HCT116 (cell line): ENCODE results near the gene C10orf95. TPM values are rescaled to one million over a fixed set of nuclear protein-coding genes. Genes with fewer than 3 reads are reported as not detected.

Experiments
- ATAC-seq: fragments of 200-7000 bp; cut with Tn5 transposase; 2 replicates; pipeline ENCODE4 v1.9.1; 2020; ENCODE audit warnings: mild to moderate bottlenecking, moderate library complexity
- BruUV-seq: library from RNA; stranded (reverse); fragments of 400-500 nt; replicated peaks from 2 replicates; lab custom pipeline; 2021; lab: Mats Ljungman, UMichigan
- CTCF ChIA-PET: fragments of 300-600 bp; sonication (Branson Sonifier 250); formaldehyde crosslinking; loops from one replicate; lab custom pipeline; 2021; ENCODE audit warnings: antibody characterized with exemption; lab: Charles Lee
- POLR2A ChIA-PET: fragments of 300-600, 350-600 bp; sonication (Branson Sonifier 250); formaldehyde crosslinking; loops from one replicate; lab custom pipeline; 2021; ENCODE audit warnings: antibody characterized with exemption; lab: Charles Lee
- RAD21 ChIA-PET, 2 experiments: fragments of 300-600 bp; sonication (Branson Sonifier 250); formaldehyde crosslinking; loops; one replicate each; lab custom pipeline; 2023; ENCODE audit warnings: low total read pairs in 2 of 2; ENCODE audit not compliant: uncharacterized antibody in 2 of 2, unreplicated experiment in 2 of 2, low non-redundant PET in 1 of 2; lab: Charles Lee
- DNase-seq: peaks from one replicate; pipeline ENCODE4 v3.0.0-alpha.2; 2010; ENCODE audit warnings: low read depth, low spot score
- H2AFZ ChIP-seq: fragments of 200-600 bp; shearing (Covaris generic), sonication (generic); 2 replicates; pipeline ENCODE4 v1.6.1; 2017; ENCODE audit warnings: low read depth, mixed run types, mixed read lengths, antibody characterized with exemption, low read length; ENCODE audit not compliant: poor library complexity, severe bottlenecking
- H3K27ac ChIP-seq: 2 replicates; pipeline ENCODE4 v1.5.1; 2012; ENCODE audit warnings: low read depth, low read length
- H3K27me3 ChIP-seq: fragments of 200-600 bp; sonication (generic); 2 replicates; pipeline ENCODE4 v1.6.1; 2016; ENCODE audit warnings: mixed run types, low read length, mixed read lengths; ENCODE audit not compliant: insufficient read depth
- H3K36me3 ChIP-seq, 2 experiments: fragments of 200-500 bp in 1 of 2; fragments of 200-600 bp in 1 of 2; sonication (Bioruptor generic) in 1 of 2; sonication (generic) in 1 of 2; 2 replicates each; pipeline versions ENCODE4 v1.5.1 to v1.6.1; 2014 to 2016; ENCODE audit warnings: low read length in 2 of 2, inconsistent platforms in 1 of 2, mixed read lengths in 1 of 2, mixed run types in 1 of 2; ENCODE audit not compliant: insufficient read depth in 2 of 2, control insufficient read depth in 1 of 2
- H3K4me1 ChIP-seq, 2 experiments: fragments of 200-600 bp in 1 of 2; sonication (generic) in 1 of 2; 2 replicates each; pipeline versions ENCODE4 v1.5.1 to v1.6.1; 2012 to 2017; ENCODE audit warnings: low read length in 2 of 2, inconsistent platforms in 1 of 2, mild to moderate bottlenecking in 1 of 2, mixed read lengths in 1 of 2, mixed run types in 1 of 2, moderate library complexity in 1 of 2; ENCODE audit not compliant: insufficient read depth in 2 of 2, control insufficient read depth in 1 of 2
- H3K4me2 ChIP-seq: fragments of 200-600 bp; sonication (generic); 2 replicates; pipeline ENCODE4 v1.6.1; 2017; ENCODE audit warnings: mixed run types, low read length, mixed read lengths
- H3K4me3 ChIP-seq, 2 experiments: fragments of 200-600 bp in 1 of 2; sonication (generic) in 1 of 2; replicated peaks in 1 of 2; 2 replicates each; pipeline ENCODE4 v1.5.1; 2011 to 2016; ENCODE audit warnings: low read length in 2 of 2, control low read depth in 1 of 2, low read depth in 1 of 2, mild to moderate bottlenecking in 1 of 2, mixed read lengths in 1 of 2, mixed run types in 1 of 2
- H3K79me2 ChIP-seq: fragments of 200-600 bp; sonication (generic); 2 replicates; pipeline ENCODE4 v1.6.1; 2017; ENCODE audit warnings: mild to moderate bottlenecking, mixed run types, low read length, moderate library complexity, mixed read lengths; ENCODE audit not compliant: insufficient read depth
- H3K9ac ChIP-seq: fragments of 200-600 bp; sonication (generic); 2 replicates; pipeline ENCODE4 v1.6.1; 2016; ENCODE audit warnings: low read length, mixed read lengths
- H3K9me2 ChIP-seq: fragments of 200-600 bp; sonication (generic), shearing (Covaris generic); 2 replicates; pipeline ENCODE4 v1.6.1; 2017; ENCODE audit warnings: mixed run types, mild to moderate bottlenecking, moderate library complexity; ENCODE audit not compliant: insufficient read depth
- H3K9me3 ChIP-seq, 2 experiments: fragments of 200-500 bp in 1 of 2; fragments of 200-600 bp in 1 of 2; sonication (Bioruptor generic) in 1 of 2; sonication (generic) in 1 of 2; 2 replicates each; pipeline ENCODE4 v1.6.1; 2014 to 2017; ENCODE audit warnings: low read length in 2 of 2, mixed read lengths in 2 of 2, inconsistent platforms in 1 of 2, low read depth in 1 of 2, mild to moderate bottlenecking in 1 of 2, mixed run types in 1 of 2, moderate library complexity in 1 of 2; ENCODE audit not compliant: control insufficient read depth in 1 of 2, insufficient read depth in 1 of 2
- H4K20me1 ChIP-seq: fragments of 200-600 bp; sonication (generic), shearing (Covaris generic); 2 replicates; pipeline ENCODE4 v1.6.1; 2017; ENCODE audit warnings: mixed run types, mild to moderate bottlenecking, moderate library complexity; ENCODE audit not compliant: insufficient read depth
- ATF3 ChIP-seq: IDR thresholded peaks from 2 replicates; pipeline ENCODE4 v1.6.1; 2012
- CBX3 ChIP-seq: IDR thresholded peaks from 2 replicates; pipeline ENCODE4 v1.6.1; 2012; ENCODE audit warnings: low read depth
- CEBPB ChIP-seq: IDR thresholded peaks from 2 replicates; pipeline ENCODE4 v1.6.1; 2012; ENCODE audit warnings: low read depth
- EGR1 ChIP-seq: IDR thresholded peaks from 2 replicates; pipeline ENCODE4 v1.6.1; 2012; ENCODE audit warnings: low read depth
- ELF1 ChIP-seq: IDR thresholded peaks from 2 replicates; pipeline ENCODE4 v1.6.1; 2012; ENCODE audit warnings: low read depth, borderline replicate concordance
- EZH2 ChIP-seq: fragments of 200-600 bp; sonication (generic); IDR thresholded peaks from 2 replicates; pipeline ENCODE4 v1.6.1; 2017; ENCODE audit warnings: antibody characterized with exemption, mixed run types
- EZH2phosphoT487 ChIP-seq: fragments of 200-600 bp; IDR thresholded peaks from 2 replicates; pipeline ENCODE4 v1.6.1; 2018; ENCODE audit warnings: antibody characterized with exemption, borderline replicate concordance
- FOSL1 ChIP-seq: IDR thresholded peaks from 2 replicates; pipeline ENCODE4 v1.6.1; 2012; ENCODE audit warnings: low read depth
- JUND ChIP-seq: IDR thresholded peaks from 2 replicates; pipeline ENCODE4 v1.6.1; 2012
- MAX ChIP-seq: IDR thresholded peaks from 2 replicates; pipeline ENCODE4 v1.6.1; 2012
- SIN3A ChIP-seq: IDR thresholded peaks from 2 replicates; pipeline ENCODE4 v1.6.1; 2012; ENCODE audit warnings: low read depth
- SP1 ChIP-seq: IDR thresholded peaks from 2 replicates; pipeline ENCODE4 v1.6.1; 2012; ENCODE audit warnings: low read depth
- SRF ChIP-seq: IDR thresholded peaks from 2 replicates; pipeline ENCODE4 v1.6.1; 2012; ENCODE audit warnings: low read depth
- ZNF274 ChIP-seq: fragments of 200-500 bp; sonication (Bioruptor generic); IDR thresholded peaks from 2 replicates; pipeline ENCODE4 v1.6.1; 2014; ENCODE audit warnings: mild to moderate bottlenecking, low read depth, low read length, inconsistent platforms
- intact Hi-C: fragments of 100-400 bp; cut with micrococcal nuclease; formaldehyde crosslinking; loops from 2 replicates; pipeline ENCODE4 v1.10.0; 2022
- total RNA-seq: library from RNA; stranded (reverse); gene quantifications from one replicate; pipeline ENCODE4 v1.2.1, GENCODE V29; 2021; ENCODE audit not compliant: unreplicated experiment
- TF ChIP-seq, protein P1 (sequence below), 3 experiments: fragments of 200-600 bp in 1 of 3; sonication (generic) in 1 of 3; IDR thresholded peaks in 2 of 3; conservative IDR thresholded peaks in 1 of 3; 2 replicates each; pipeline ENCODE4 v1.5.1; 2012 to 2017; ENCODE audit warnings: low read depth in 2 of 3, low read length in 2 of 3, antibody characterized with exemption in 1 of 3, borderline replicate concordance in 1 of 3, control low read depth in 1 of 3, mild to moderate bottlenecking in 1 of 3, mixed read lengths in 1 of 3, mixed run types in 1 of 3, moderate library complexity in 1 of 3; ENCODE audit not compliant: insufficient read depth in 1 of 3

Gene C10orf95
- total RNA-seq, 1 experiment from 2014 or later: 2.1 TPM

DNA sequence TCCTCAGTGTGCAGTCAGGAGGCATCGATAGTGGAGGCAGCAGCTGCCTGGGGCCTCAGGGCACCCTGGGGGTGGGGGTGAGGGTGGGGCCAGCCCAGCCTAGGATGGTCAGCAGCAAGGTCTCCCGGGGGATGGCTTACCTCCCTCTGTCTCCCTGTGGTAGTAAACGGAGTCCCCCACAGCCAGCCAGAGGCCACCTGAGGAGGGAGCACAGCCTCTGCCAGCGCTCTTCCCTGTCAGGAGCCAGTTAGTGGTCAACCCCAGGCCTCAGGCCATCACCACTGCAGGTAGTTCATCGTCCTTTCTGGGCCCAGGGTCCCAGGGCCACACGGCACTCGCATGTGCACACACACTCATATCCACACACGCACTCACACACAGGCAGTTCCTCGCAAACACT lies 29.1 kb upstream of the C10orf95 start:
- intact Hi-C loops: no loop called here
- BruUV-seq: no TSS peak
- DNase-seq (no peak), ATAC-seq (no peak)
- no peaks in the 10 kb centered on the region for H4K20me1 ChIP-seq
- peaks cover 45 to 50% of the 10 kb centered on the region in 2 experiments; a peak in 3 of 4 replicates for H3K36me3 ChIP-seq
- H3K4me3 ChIP-seq: no peak overlapping the region
- H3K9me3 ChIP-seq: no peaks in the 10 kb centered on the region
- no peaks in the 10 kb centered on the region for H3K4me1 ChIP-seq
- H3K9ac ChIP-seq: no peak overlapping the region
- CTCF ChIA-PET: interaction anchor here (0.6 to 4.1 kb wide), 5 partner anchors 18 to 250 kb away, joined by 3 to 43 read pairs (median 18); no protein-coding TSS in a partner anchor
- no peaks in the 10 kb centered on the region for H3K27me3 ChIP-seq
- no peak overlapping the region for H3K27ac ChIP-seq
- no peaks in the 10 kb centered on the region for H3K79me2 ChIP-seq
- POLR2A ChIA-PET: no interaction called here
- RAD21 ChIA-PET: no interaction called here
- TF ChIP-seq ELF1: no peak
- no peak for TF ChIP-seq EZH2phosphoT487
- TF ChIP-seq EGR1: no peak
- TF ChIP-seq SP1: no peak
- no peak for TF ChIP-seq SIN3A
- TF ChIP-seq MAX: no peak
- TF ChIP-seq SRF: no peak
- no peak for TF ChIP-seq FOSL1
- TF ChIP-seq, protein P1, sequence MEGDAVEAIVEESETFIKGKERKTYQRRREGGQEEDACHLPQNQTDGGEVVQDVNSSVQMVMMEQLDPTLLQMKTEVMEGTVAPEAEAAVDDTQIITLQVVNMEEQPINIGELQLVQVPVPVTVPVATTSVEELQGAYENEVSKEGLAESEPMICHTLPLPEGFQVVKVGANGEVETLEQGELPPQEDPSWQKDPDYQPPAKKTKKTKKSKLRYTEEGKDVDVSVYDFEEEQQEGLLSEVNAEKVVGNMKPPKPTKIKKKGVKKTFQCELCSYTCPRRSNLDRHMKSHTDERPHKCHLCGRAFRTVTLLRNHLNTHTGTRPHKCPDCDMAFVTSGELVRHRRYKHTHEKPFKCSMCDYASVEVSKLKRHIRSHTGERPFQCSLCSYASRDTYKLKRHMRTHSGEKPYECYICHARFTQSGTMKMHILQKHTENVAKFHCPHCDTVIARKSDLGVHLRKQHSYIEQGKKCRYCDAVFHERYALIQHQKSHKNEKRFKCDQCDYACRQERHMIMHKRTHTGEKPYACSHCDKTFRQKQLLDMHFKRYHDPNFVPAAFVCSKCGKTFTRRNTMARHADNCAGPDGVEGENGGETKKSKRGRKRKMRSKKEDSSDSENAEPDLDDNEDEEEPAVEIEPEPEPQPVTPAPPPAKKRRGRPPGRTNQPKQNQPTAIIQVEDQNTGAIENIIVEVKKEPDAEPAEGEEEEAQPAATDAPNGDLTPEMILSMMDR (IDR thresholded peaks at IDR 0.05 in 2 of 3, conservative IDR thresholded peaks at IDR 0.05 in 1 of 3; ENCODE audit: borderline replicate concordance in 1 of 3, insufficient read depth in 1 of 3, low read depth in 2 of 3, low read length in 2 of 3): no peak
- TF ChIP-seq CBX3: no peak
- TF ChIP-seq EZH2: no peak
- no peak for TF ChIP-seq ZNF274
- TF ChIP-seq CEBPB: no peak
- TF ChIP-seq ATF3: no peak
- TF ChIP-seq JUND: no peak
- H3K4me2 ChIP-seq: no peak overlapping the region
- H2AFZ ChIP-seq: no peak overlapping the region
- no peaks in the 10 kb centered on the region for H3K9me2 ChIP-seq
